HG03442 (cell line): Measurements from ENCODE around the gene SLC35E2B.
"Not testable (repeated sequence)": the region's sequence is repeated elsewhere in the genome, so short reads cannot be mapped to it uniquely, and the experiment has no call there.

Experiments used
- ATAC-seq: cut with Tn5 transposase; IDR thresholded peaks from one replicate; pipeline ENCODE4 v1.9.1; 2021; ENCODE audit warnings: mild to moderate bottlenecking, moderate library complexity; ENCODE audit not compliant: unreplicated experiment

Gene SLC35E2B

GRCh38 chr1:1692714-1693647 is at the start of gene SLC35E2B:
TSS of gene SLC35E2B (minus strand) at chr1:1692795. CDS start at chr1:1676699, 16,096 bp downstream.
- peak; percentile 73 for ATAC-seq

- ATAC-seq, result not testable (repeated sequence)
Measured at GRCh38 chr1:1741013-1741412, 48.4 kb upstream of the SLC35E2B start.

GRCh38 chr1:1738799-1739337 is 46.3 kb upstream of the SLC35E2B start:
- not testable (repeated sequence) for ATAC-seq

- ATAC-seq, result not testable (repeated sequence)
Measured at GRCh38 chr1:1737675-1738590, 45.3 kb upstream of the SLC35E2B start.

- ATAC-seq, result no peak
Measured at GRCh38 chr1:1732381-1732780, 39.8 kb upstream of the SLC35E2B start.

- no peak for ATAC-seq
Measured at GRCh38 chr1:1730870-1731269, 38.3 kb upstream of the SLC35E2B start.

- not testable (repeated sequence) for ATAC-seq
Measured at GRCh38 chr1:1730230-1730629, 37.6 kb upstream of the SLC35E2B start.

- not testable (repeated sequence) for ATAC-seq
Measured at GRCh38 chr1:1729116-1729816, 36.7 kb upstream of the SLC35E2B start.

GRCh38 chr1:1728308-1729005 is 35.9 kb upstream of the SLC35E2B start:
- ATAC-seq, result not testable (repeated sequence)

GRCh38 chr1:1727131-1727651 is 34.6 kb upstream of the SLC35E2B start:
- not testable (repeated sequence) for ATAC-seq

- ATAC-seq, result not testable (repeated sequence)
Measured at GRCh38 chr1:1726088-1726487, 33.5 kb upstream of the SLC35E2B start.

- peak; percentile 87 for ATAC-seq
Measured at GRCh38 chr1:1724035-1724864, 31.7 kb upstream of the SLC35E2B start, which contains the start of gene CDK11A. TSS of gene CDK11A (minus strand) at chr1:1724357. CDS start at chr1:1722818, 1,539 bp downstream.

- no peak for ATAC-seq
Measured at GRCh38 chr1:1721201-1721600, 28.6 kb upstream of the SLC35E2B start.

GRCh38 chr1:1715109-1715883 is 22.7 kb upstream of the SLC35E2B start:
- not testable (repeated sequence) for ATAC-seq

GRCh38 chr1:1707897-1708296 is 15.3 kb upstream of the SLC35E2B start:
- ATAC-seq, result not testable (repeated sequence)

GRCh38 chr1:1707241-1707640 is 14.6 kb upstream of the SLC35E2B start:
- not testable (repeated sequence) for ATAC-seq

- not testable (repeated sequence) for ATAC-seq
Measured at GRCh38 chr1:1705623-1706022, 13.0 kb upstream of the SLC35E2B start.
